Subcutaneous adipose tissue (tissue), 4 donors: Measurements from ENCODE around the gene NXPH1. TPM values are rescaled to one million over a fixed set of nuclear protein-coding genes. Genes with fewer than 3 reads are reported as not detected.

Experiments used
- total RNA-seq, 4 donors: library from RNA; depleted of rRNA; stranded (reverse); fragments of >200 nt; gene quantifications; one replicate each; pipeline ENCODE4 v1.1.0, GENCODE V29; 2016
- TF ChIP-seq, protein P1 (sequence below): fragments of 450-650 bp; IDR thresholded peaks from one replicate; pipeline ENCODE4 v1.5.1; 2016; ENCODE audit warnings: low read depth, mild to moderate bottlenecking, control low read depth, antibody characterized with exemption, moderate library complexity

The NXPH1 gene
- total RNA-seq, 4 donors from 2014 or later = not detected

DNA sequence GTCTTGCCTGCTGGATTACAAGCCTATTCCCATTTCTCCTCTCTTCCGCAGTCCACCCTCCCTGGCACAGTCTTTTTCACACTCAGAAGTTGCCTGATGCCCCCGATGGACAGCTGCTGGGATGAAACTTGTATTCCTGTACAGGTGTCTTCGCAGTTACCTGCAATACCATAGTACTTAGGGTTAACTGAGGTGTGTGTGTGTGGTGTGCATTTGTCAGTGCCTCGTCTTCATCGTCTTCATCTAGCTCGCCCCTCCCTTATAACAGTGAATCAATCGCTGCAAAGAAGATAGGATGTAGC is 11.0 kb downstream of the NXPH1 start:
- TF ChIP-seq, protein P1, sequence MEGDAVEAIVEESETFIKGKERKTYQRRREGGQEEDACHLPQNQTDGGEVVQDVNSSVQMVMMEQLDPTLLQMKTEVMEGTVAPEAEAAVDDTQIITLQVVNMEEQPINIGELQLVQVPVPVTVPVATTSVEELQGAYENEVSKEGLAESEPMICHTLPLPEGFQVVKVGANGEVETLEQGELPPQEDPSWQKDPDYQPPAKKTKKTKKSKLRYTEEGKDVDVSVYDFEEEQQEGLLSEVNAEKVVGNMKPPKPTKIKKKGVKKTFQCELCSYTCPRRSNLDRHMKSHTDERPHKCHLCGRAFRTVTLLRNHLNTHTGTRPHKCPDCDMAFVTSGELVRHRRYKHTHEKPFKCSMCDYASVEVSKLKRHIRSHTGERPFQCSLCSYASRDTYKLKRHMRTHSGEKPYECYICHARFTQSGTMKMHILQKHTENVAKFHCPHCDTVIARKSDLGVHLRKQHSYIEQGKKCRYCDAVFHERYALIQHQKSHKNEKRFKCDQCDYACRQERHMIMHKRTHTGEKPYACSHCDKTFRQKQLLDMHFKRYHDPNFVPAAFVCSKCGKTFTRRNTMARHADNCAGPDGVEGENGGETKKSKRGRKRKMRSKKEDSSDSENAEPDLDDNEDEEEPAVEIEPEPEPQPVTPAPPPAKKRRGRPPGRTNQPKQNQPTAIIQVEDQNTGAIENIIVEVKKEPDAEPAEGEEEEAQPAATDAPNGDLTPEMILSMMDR = no peak

DNA sequence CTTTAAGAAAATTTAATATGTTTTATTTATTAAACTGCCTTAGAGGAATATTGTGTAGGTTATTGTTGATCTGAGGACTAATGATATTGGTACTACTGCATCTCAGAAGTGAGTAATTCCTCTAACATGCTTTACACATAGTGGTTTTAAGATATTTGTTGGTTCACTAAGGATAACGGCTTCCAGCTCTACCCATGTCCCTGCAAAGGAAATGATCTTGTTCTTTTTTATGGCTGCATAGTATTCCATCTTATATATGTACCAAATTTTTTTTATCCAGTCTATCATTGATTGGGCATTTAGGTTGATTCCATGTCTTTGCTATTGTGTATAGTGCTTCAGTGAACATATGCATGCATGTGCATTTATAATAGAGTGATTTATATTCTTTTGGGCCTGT is 20.1 kb downstream of the NXPH1 start:
- TF ChIP-seq, protein P1 = no peak

DNA sequence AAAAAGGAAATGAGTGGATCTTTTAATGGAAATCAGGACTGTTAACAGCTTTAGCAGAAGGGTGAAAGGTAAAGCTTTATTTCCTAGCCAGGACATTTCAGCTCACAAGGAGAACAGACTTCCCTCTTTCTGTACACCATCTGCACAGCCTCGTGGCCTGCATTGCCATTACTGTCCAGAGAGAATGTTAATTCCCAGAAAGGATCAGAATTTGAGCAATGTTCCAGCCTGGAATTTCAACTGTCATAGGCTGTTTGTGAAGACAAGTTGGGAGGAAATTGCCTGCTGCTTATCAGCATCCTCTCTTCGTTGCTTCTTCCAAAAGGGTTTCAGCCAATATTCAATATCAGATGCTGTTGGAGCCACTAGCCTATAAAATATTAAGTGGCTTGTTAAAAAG is 22.0 kb downstream of the NXPH1 start:
- TF ChIP-seq, protein P1 = no peak

DNA sequence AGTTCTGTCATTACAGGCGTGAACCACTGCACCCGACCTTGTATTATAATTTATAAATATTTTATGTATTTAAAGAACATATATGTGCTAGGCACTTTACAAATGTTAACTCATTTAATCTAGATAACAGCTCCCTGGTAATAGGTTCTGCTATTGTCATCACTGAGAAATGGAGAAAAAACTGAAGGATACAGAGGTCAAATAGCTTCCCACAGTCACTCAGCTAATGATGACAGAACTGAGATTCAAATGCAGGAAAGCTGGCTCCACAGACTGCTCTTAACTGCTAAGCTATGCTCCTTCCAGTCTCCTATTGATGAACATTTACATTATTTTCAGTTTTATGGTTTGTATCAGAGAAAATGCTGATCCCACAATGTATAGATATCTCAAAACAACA is 28.9 kb downstream of the NXPH1 start:
- TF ChIP-seq, protein P1 = no peak

DNA sequence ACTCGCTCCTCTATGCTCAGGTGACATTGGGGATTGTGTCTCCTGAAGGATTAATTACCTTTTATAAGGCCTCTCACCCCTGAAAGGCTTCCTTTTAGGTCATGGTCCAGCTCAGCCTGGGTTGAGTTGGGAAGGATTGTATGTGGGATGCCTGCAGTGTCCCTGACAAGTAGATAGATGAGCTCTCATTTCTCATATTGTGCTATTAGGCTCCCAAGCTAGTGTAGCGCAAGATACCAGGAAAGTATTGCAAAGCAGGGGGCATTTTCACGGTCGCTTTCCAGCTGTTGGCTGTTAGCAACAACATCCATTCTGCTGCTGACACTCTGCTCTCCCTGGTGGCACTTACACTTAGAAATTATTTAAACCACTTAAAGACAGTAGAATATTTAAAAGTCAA is 31.9 kb downstream of the NXPH1 start:
- TF ChIP-seq, protein P1 = no peak

DNA sequence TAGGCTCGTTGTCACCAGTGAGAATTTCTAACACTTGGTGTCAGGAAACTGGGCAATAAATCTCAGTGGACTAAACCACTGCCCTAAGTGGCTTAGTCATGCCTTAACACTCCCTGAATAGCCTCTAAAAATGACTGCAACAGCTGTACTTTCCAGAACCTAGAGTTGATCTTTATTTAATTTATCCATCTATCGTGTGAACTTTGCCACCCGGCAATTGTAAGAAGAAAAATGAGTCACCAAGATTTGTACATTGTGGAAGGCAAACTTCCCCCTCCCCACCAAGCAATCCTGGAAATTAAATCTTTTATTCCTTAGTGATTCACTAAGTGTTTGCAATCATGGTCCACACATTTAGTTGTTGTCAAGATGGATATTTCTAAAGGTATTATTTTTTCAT is 47.1 kb downstream of the NXPH1 start:
- TF ChIP-seq, protein P1 = no peak

DNA sequence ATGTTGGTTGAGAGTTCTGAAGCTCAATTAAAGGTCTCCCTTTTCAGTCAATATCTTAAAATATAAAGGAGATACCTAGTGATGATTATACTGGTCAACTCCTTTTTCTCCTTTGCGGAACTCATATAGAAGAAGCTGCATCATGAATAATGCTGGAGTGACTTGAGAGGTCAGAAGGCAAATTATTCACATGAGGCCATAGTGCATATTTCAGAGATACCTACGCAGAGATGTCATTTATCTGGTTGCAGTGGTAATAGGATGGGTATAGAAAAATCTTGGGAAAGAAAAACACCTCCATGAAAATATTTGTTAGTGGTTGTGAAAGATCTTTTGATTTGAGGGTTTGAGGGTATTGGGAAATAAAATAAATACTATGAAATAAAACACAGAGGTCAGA is 47.7 kb downstream of the NXPH1 start:
- TF ChIP-seq, protein P1 = no peak
